ENCODE data around the gene HNRNPF. TPM values are rescaled to one million over a fixed set of nuclear protein-coding genes. Genes with fewer than 3 reads are reported as not detected.
"Not testable (repeated sequence)": the region's sequence is repeated elsewhere in the genome, so short reads cannot be mapped to it uniquely, and the experiment has no call there.

Gene HNRNPF
- total and polyA plus RNA-seq, 11 donors = 24.0 to 142 (median 79.1) TPM

DNA sequence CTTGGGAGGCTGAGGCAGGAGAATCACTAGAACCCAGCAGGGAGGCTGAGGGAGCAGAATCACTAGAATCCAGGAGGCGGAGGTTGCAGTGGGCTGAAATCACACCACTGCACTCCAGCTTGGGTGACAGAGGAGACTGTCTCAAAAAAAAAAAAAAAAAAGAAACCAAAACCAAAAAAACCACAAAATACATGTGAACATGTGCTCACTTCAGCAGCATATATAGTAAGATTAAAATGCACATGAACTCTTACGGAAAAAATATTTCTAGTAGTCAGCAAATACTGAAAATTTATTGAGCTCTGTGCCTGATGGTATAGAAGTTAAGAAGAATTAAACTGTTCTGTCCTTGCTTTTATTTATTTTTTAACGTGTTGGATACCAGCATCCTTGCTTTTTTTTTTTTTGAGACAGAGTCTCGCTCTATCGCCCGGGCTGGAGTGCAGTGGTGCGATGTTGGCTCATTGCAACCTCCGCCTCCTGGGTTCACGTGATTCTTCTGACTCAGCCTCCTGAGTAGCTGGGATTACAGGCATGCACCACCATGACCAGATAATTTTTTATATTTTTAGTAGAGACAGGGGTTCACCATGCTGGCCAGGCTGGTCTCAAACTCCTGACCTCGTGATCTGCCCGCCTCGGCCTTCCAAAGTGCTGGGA, 18.3 kb upstream of the HNRNPF start:
- 88 to 93% (median 93%) methylated on average over 12 of the region's 12 CpGs for WGBS, 4 donors

GRCh38 chr10:43426476-43426875, 17.5 kb upstream of the HNRNPF start:
- H3K27ac ChIP-seq; H3K4me3 ChIP-seq; intact Hi-C loops (cut with DNase I); H3K9me3 ChIP-seq; H3K4me1 ChIP-seq; ATAC-seq; DNase-seq; H3K27me3 ChIP-seq; H3K36me3 ChIP-seq: not testable (repeated sequence)
- WGBS, 4 donors = 94 to 99% (median 96%) methylated on average over 12 of the region's 12 CpGs

More for the DNA sequence above, 18.3 kb upstream of the HNRNPF start:
- TF ChIP-seq, protein P1, sequence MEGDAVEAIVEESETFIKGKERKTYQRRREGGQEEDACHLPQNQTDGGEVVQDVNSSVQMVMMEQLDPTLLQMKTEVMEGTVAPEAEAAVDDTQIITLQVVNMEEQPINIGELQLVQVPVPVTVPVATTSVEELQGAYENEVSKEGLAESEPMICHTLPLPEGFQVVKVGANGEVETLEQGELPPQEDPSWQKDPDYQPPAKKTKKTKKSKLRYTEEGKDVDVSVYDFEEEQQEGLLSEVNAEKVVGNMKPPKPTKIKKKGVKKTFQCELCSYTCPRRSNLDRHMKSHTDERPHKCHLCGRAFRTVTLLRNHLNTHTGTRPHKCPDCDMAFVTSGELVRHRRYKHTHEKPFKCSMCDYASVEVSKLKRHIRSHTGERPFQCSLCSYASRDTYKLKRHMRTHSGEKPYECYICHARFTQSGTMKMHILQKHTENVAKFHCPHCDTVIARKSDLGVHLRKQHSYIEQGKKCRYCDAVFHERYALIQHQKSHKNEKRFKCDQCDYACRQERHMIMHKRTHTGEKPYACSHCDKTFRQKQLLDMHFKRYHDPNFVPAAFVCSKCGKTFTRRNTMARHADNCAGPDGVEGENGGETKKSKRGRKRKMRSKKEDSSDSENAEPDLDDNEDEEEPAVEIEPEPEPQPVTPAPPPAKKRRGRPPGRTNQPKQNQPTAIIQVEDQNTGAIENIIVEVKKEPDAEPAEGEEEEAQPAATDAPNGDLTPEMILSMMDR (IDR thresholded peaks at IDR 0.05) = no peak
- no peak for TF ChIP-seq POLR2A (IDR thresholded peaks at IDR 0.05)
- Histone ChIP-seq H3K36me3 (peaks cover 0 to 6% (median 0%) of the 10 kb centered on the region in 9 donors), H3K27ac (no peak overlapping the region), H3K4me1 (no peaks in the 10 kb centered on the region), H3K9me3 (no peaks in the 10 kb centered on the region), H3K4me3 (no peak overlapping the region), H3K27me3 (no peaks in the 10 kb centered on the region)
- DNase-seq = no peak
- ATAC-seq = no peak
- intact Hi-C loops (cut with DNase I) = no loop called here

- 92 to 94% (median 94%) methylated on average over 6 of the region's 6 CpGs for WGBS, 4 donors
- H3K27ac ChIP-seq = no peak overlapping the region
- H3K4me3 ChIP-seq = no peak overlapping the region
- DNase-seq (no peak), ATAC-seq (no peak)
- TF ChIP-seq, protein P1 (IDR thresholded peaks at IDR 0.05) = no peak
- TF ChIP-seq POLR2A (IDR thresholded peaks at IDR 0.05) = no peak
- peaks cover 0 to 6% (median 0%) of the 10 kb centered on the region in 9 donors for H3K36me3 ChIP-seq
- intact Hi-C loops (cut with DNase I) = no loop called here
- H3K4me1 ChIP-seq = peaks cover 0 to 16% (median 9%) of the 10 kb centered on the region in 12 donors
- no peaks in the 10 kb centered on the region for H3K27me3 ChIP-seq
- H3K9me3 ChIP-seq = no peaks in the 10 kb centered on the region
Measured at GRCh38 chr10:43424416-43424815, 15.4 kb upstream of the HNRNPF start.

DNA sequence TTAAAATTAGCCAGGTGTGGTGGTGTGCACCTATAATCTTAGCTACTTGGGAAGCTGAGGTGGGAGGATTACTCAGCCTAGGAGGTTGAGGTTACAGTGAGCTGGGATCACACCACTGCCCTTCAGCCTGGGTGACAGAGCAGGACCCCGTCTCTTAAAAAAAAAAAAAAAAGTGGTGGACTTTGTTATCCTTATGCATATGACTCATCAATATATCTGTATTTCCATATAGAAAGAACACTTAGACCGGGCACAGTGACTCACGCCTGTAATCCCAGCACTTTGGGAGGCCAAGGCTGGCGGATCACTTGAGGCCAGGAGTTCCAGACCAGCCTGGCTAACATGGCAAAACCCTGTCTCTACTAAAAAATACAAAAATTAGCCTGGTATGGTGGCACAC, 13.0 kb upstream of the HNRNPF start:
- not testable (repeated sequence) for DNase-seq, H3K27me3 ChIP-seq, H3K4me3 ChIP-seq, ATAC-seq, H3K9me3 ChIP-seq, H3K36me3 ChIP-seq
- Histone ChIP-seq H3K27ac (peak overlapping the region in 8 of 12 donors; percentile 96 to 100 (median 98)), H3K4me1 (peaks cover 0 to 41% (median 9%) of the 10 kb centered on the region in 12 donors)
- intact Hi-C loops (cut with DNase I) = loop anchor here in 4 of 10 donors (1.0 to 2.0 kb wide), 3 partner anchors 14 to 25 kb away; partner anchors contain the start of gene ZNF487 (in 3 of the 4)
- WGBS, 4 donors = 95 to 100% (median 97%) methylated on average over 4 of the region's 4 CpGs

DNA sequence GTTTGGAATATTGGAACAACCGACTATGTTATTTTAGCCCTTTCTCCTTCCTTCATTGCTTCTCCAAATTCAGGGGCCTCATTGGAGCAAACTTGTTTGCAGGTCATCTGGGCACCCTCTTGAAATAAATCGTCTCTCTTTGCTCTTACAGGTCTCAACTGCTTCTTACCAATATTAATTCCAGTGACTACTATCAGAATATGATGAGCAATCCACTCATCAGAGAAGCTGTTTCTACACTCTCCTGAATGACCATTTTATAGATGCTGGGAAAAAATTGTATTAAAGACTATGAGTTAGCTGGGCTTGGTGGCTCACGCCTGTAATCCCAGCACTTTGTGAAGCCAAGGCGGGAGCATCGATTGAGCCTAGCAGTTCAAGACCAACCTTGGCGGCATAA, 12.5 kb upstream of the HNRNPF start:
- no peak for ATAC-seq
- Histone ChIP-seq H3K27me3 (no peaks in the 10 kb centered on the region), H3K4me1 (peaks cover 0 to 42% (median 9%) of the 10 kb centered on the region in 12 donors), H3K9me3 (no peaks in the 10 kb centered on the region), H3K4me3 (peak overlapping the region in 10 of 12 donors; percentile 50 to 86 (median 68)), H3K36me3 (peaks cover 0 to 6% (median 0%) of the 10 kb centered on the region in 9 donors), H3K27ac (peak overlapping the region; percentile 95 to 100 (median 98))
- DNase-seq = no peak
- TF ChIP-seq, protein P1 (IDR thresholded peaks at IDR 0.05) = no peak
- no peak for TF ChIP-seq POLR2A (IDR thresholded peaks at IDR 0.05)
- intact Hi-C loops (cut with DNase I) = loop anchor here in 4 of 10 donors (1.0 to 2.0 kb wide), 3 partner anchors 15 to 25 kb away; partner anchors contain the start of gene ZNF487 (in 3 of the 4)
- WGBS, 4 donors = 81 to 90% (median 88%) methylated on average over 5 to 6 of the region's 6 CpGs
